A673 (cell line): Measurements from ENCODE around the gene CMTM1. TPM values are rescaled to one million over a fixed set of nuclear protein-coding genes. Genes with fewer than 3 reads are reported as not detected.

ENCODE experiments used
- BruUV-seq: library from RNA; stranded (reverse); fragments of 400-500 nt; replicated peaks from 2 replicates; lab custom pipeline; 2021; lab: Mats Ljungman, UMichigan
- CTCF ChIA-PET: fragments of 300-600 bp; sonication (Branson Sonifier 250); formaldehyde crosslinking; loops from one replicate; lab custom pipeline; 2022; ENCODE audit warnings: antibody characterized with exemption; lab: Charles Lee
- POLR2A ChIA-PET: fragments of 300-600 bp; sonication (Branson Sonifier 250); formaldehyde crosslinking; loops from one replicate; lab custom pipeline; 2022; ENCODE audit warnings: antibody characterized with exemption; ENCODE audit not compliant: low non-redundant PET; lab: Charles Lee
- DNase-seq: peaks from one replicate; pipeline ENCODE4 v3.0.0-alpha.2; 2015; ENCODE audit warnings: low spot score
- H3K27ac ChIP-seq: fragments of 200-600 bp; sonication (generic); 2 replicates; pipeline ENCODE4 v1.5.1; 2016; ENCODE audit warnings: mixed run types, low read depth, mild to moderate bottlenecking, mixed read lengths, antibody characterized with exemption, low read length; ENCODE audit not compliant: poor library complexity, severe bottlenecking
- H3K27me3 ChIP-seq: fragments of 200-600 bp; sonication (generic); replicated peaks from 2 replicates; pipeline ENCODE4 v1.6.1; 2017; ENCODE audit warnings: mixed run types, low read depth, mild to moderate bottlenecking, mixed read lengths, antibody characterized with exemption, low read length; ENCODE audit not compliant: insufficient read depth, poor library complexity
- H3K36me3 ChIP-seq: fragments of 200-600 bp; sonication (generic); 2 replicates; pipeline ENCODE4 v1.6.1; 2016; ENCODE audit warnings: mixed run types, mild to moderate bottlenecking, mixed read lengths, antibody characterized with exemption, low read length; ENCODE audit not compliant: insufficient read depth, poor library complexity, severe bottlenecking
- H3K4me1 ChIP-seq: fragments of 200-600 bp; sonication (generic); 2 replicates; pipeline ENCODE4 v1.6.1; 2017; ENCODE audit warnings: mixed run types, mild to moderate bottlenecking, mixed read lengths, antibody characterized with exemption, low read length; ENCODE audit not compliant: insufficient read depth, poor library complexity, severe bottlenecking
- H3K4me3 ChIP-seq: fragments of 200-600 bp; sonication (generic); 2 replicates; pipeline ENCODE4 v1.5.1; 2016; ENCODE audit warnings: low read depth, mixed run types, mild to moderate bottlenecking, mixed read lengths, low read length; ENCODE audit not compliant: poor library complexity, severe bottlenecking
- H3K9me3 ChIP-seq: fragments of 200-600 bp; sonication (generic); 2 replicates; pipeline ENCODE4 v1.6.1; 2016; ENCODE audit warnings: mixed run types, low read depth, mild to moderate bottlenecking, mixed read lengths, antibody characterized with exemption, low read length; ENCODE audit not compliant: poor library complexity, severe bottlenecking
- EZH2 ChIP-seq: fragments of 200-600 bp; sonication (generic); IDR thresholded peaks from 2 replicates; pipeline ENCODE4 v1.6.1; 2017; ENCODE audit warnings: borderline replicate concordance, low read depth, mild to moderate bottlenecking, mixed read lengths, antibody characterized with exemption, low read length; ENCODE audit not compliant: poor library complexity, severe bottlenecking
- intact Hi-C: fragments of 100-400 bp; cut with micrococcal nuclease; formaldehyde crosslinking; loops from one replicate; pipeline ENCODE4 v1.10.0; 2022; ENCODE audit not compliant: unreplicated experiment
- total RNA-seq: library from RNA; stranded (reverse); gene quantifications from 2 replicates; pipeline ENCODE4 v1.2.3, GENCODE V29; 2021
- TF ChIP-seq, protein P1 (sequence below): fragments of 300-800, 200-600 bp; sonication (generic); conservative IDR thresholded peaks from 2 replicates; pipeline ENCODE4 v1.5.1; 2017; ENCODE audit warnings: low read depth, mild to moderate bottlenecking, antibody characterized with exemption, low read length, moderate library complexity, mixed read lengths

The CMTM1 gene
- total RNA-seq, 1 experiment from 2014 or later = 7.1 TPM

DNA sequence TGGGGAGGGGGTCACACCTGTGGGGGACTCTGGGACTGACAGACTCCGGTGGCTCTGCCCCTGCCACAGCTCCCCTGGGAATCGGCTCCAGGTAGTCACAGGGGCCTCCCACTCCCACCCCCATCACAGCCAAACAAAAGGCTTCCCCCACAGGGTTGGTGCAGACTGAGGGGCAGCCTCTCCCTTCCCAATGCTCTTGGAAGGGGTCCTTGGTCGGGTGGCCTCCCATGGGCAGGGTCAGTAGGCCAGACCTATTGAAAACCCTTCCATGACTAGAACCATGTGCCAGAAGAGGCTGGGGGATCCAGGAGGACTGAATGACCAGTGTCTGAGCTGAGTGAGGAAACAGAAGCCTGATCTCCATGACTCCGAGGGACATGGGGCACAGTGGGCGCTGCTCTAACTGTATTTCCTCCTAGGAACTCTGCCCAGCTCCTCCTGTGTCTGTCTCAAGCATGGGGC is 45.0 kb upstream of the CMTM1 start:
- H3K36me3 ChIP-seq = no peaks in the 10 kb centered on the region
- intact Hi-C loops = no loop called here
- H3K4me3 ChIP-seq = no peak overlapping the region
- no peak overlapping the region for H3K27ac ChIP-seq
- H3K9me3 ChIP-seq = no peaks in the 10 kb centered on the region
- DNase-seq = no peak
- BruUV-seq = no TSS peak
- TF ChIP-seq, protein P1, sequence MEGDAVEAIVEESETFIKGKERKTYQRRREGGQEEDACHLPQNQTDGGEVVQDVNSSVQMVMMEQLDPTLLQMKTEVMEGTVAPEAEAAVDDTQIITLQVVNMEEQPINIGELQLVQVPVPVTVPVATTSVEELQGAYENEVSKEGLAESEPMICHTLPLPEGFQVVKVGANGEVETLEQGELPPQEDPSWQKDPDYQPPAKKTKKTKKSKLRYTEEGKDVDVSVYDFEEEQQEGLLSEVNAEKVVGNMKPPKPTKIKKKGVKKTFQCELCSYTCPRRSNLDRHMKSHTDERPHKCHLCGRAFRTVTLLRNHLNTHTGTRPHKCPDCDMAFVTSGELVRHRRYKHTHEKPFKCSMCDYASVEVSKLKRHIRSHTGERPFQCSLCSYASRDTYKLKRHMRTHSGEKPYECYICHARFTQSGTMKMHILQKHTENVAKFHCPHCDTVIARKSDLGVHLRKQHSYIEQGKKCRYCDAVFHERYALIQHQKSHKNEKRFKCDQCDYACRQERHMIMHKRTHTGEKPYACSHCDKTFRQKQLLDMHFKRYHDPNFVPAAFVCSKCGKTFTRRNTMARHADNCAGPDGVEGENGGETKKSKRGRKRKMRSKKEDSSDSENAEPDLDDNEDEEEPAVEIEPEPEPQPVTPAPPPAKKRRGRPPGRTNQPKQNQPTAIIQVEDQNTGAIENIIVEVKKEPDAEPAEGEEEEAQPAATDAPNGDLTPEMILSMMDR = no peak
- no peak for TF ChIP-seq EZH2
- ChIA-PET POLR2A (no interaction called here), CTCF (interaction anchor here (0.6 kb wide), 1 partner anchor 995 kb away, joined by 3 read pairs; no protein-coding TSS in a partner anchor)
- peaks cover 11% of the 10 kb centered on the region for H3K4me1 ChIP-seq
- H3K27me3 ChIP-seq = no peaks in the 10 kb centered on the region

DNA sequence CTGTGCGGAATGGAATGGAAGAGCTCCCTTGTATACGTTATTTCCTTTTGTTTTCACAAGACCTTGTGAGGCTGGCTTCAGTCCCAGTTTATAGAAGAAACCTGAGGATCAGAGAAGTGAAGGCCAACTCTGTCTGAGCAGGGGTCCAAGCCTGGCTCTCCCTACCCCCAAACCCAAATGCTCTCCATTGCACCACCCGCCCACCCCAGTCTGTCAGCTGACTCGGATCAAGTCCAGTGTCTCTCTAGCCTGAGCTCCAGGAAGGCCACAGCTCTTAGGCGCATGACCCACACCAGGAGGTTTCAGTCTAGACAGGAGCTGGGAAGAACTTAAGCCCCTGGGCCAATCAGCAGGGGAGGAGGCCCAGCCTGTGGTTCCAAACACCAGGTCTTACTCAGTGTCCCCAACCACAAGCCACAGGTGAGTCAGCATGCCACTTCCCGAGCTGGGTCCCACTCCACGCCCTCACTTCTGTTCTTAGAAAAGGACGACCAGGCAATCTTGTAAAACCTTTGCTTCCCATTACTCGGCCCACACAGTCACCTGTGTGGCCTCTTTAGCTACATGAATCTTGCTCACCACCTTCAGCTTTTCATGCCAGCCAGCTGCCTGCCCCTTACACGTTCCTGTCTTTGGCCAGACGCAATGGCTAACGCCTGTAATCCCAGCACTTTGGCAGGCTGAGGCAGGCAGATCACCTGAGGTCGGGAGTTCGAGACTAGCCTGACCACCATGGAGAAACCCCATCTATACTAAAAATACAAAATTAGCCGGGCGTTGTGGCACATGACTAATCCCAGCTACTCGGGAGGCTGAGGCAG is 44.1 kb upstream of the CMTM1 start:
- no TSS peak for BruUV-seq
- Histone ChIP-seq H3K36me3 (no peaks in the 10 kb centered on the region), H3K27ac (no peak overlapping the region), H3K4me3 (no peak overlapping the region), H3K9me3 (no peaks in the 10 kb centered on the region), H3K4me1 (peaks cover 2% of the 10 kb centered on the region), H3K27me3 (no peaks in the 10 kb centered on the region)
- no peak for DNase-seq
- TF ChIP-seq, protein P1 = no peak
- no peak for TF ChIP-seq EZH2
- ChIA-PET CTCF (interaction anchor here (0.6 kb wide), 1 partner anchor 996 kb away, joined by 3 read pairs; no protein-coding TSS in a partner anchor), POLR2A (no interaction called here)
- intact Hi-C loops = no loop called here

DNA sequence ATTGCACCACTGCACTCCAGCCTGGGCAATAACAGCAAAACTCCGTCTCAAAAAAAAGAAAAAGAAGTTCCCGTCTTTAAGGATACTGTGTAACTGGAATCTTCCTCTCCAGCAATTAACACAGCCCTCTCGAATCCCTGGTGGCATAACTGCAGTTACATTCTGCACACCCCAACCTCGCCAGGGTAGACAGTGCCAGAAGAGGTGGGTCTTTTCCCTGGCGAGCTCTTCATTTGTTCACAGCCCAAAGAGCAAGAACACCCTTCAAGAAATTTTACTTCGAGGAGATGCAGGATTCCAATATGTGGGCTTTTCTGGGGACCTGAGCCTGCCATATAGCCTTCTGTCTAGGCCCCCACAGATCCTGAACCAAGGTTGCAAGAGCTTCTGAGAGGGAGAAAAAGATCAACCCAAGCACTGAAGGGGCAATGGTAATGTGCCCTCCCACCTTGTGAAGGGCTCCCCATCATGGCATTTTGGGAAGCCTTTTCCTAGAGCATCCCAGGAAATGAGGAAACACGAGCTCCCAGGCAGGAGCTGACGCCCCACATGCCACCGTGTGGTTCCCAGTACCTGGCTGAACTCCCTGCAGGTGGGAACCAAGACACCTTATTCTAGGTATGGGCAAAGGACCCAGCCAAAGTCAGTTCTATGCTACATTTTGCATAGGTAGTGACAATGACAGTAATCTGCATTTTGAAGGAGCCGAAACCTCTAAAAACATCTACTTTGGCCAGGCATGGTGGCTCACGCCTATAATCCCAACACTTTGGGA is 43.2 kb upstream of the CMTM1 start:
- ChIA-PET POLR2A (interaction anchor here (0.6 kb wide), 1 partner anchor 10 kb away, joined by 8 read pairs; no protein-coding TSS in a partner anchor), CTCF (no interaction called here)
- TF ChIP-seq, protein P1 = no peak
- TF ChIP-seq EZH2 = no peak
- no peak overlapping the region for H3K4me3 ChIP-seq
- H3K27me3 ChIP-seq = no peaks in the 10 kb centered on the region
- no peaks in the 10 kb centered on the region for H3K4me1 ChIP-seq
- no peaks in the 10 kb centered on the region for H3K9me3 ChIP-seq
- intact Hi-C loops = no loop called here
- no TSS peak for BruUV-seq
- H3K36me3 ChIP-seq = no peaks in the 10 kb centered on the region
- H3K27ac ChIP-seq = no peak overlapping the region
- no peak for DNase-seq
